ENCODE measurements around the gene PCDHA8. TPM values are rescaled to one million over a fixed set of nuclear protein-coding genes. Genes with fewer than 3 reads are reported as not detected.
"Not testable (repeated sequence)": the region's sequence is repeated elsewhere in the genome, so short reads cannot be mapped to it uniquely, and the experiment has no call there.

PCDHA8 gene
- total RNA-seq, 2 experiments from 2014 or later = not detected

GRCh38 chr5:140870221-140871201 is 29.5 kb downstream of the PCDHA8 start:
- POLR2A ChIA-PET = no interaction called here
- CTCF ChIA-PET = no interaction called here

- CTCF ChIA-PET = no interaction called here
Measured at GRCh38 chr5:140875085-140876065, 34.4 kb downstream of the PCDHA8 start, which contains the start of gene PCDHA12. Gene PCDHA12, plus strand, starts transcription at chr5:140875308. Its CDS starts 165 bp downstream, at chr5:140875473.

GRCh38 chr5:140876541-140877261 is 35.7 kb downstream of the PCDHA8 start:
- POLR2A ChIA-PET, CTCF ChIA-PET: not testable (repeated sequence)

More at GRCh38 chr5:140875085-140876065, 34.4 kb downstream of the PCDHA8 start, which contains the start of gene PCDHA12:
- POLR2A ChIA-PET = no interaction called here

- ChIA-PET POLR2A (no interaction called here), CTCF (no interaction called here)
Measured at GRCh38 chr5:140877262-140877581, 36.2 kb downstream of the PCDHA8 start.

- ChIA-PET POLR2A (no interaction called here), CTCF (no interaction called here)
Measured at GRCh38 chr5:140881889-140882590, 41.1 kb downstream of the PCDHA8 start, which contains the start of gene PCDHA13. Gene PCDHA13, plus strand, starts transcription at chr5:140882124. Its CDS starts 145 bp downstream, at chr5:140882269.

- ChIA-PET POLR2A (no interaction called here), CTCF (no interaction called here)
Measured at GRCh38 chr5:140882591-140882899, 41.6 kb downstream of the PCDHA8 start.

GRCh38 chr5:140883373-140883772 is 42.4 kb downstream of the PCDHA8 start:
- ChIA-PET POLR2A (no interaction called here), CTCF (no interaction called here)

DNA sequence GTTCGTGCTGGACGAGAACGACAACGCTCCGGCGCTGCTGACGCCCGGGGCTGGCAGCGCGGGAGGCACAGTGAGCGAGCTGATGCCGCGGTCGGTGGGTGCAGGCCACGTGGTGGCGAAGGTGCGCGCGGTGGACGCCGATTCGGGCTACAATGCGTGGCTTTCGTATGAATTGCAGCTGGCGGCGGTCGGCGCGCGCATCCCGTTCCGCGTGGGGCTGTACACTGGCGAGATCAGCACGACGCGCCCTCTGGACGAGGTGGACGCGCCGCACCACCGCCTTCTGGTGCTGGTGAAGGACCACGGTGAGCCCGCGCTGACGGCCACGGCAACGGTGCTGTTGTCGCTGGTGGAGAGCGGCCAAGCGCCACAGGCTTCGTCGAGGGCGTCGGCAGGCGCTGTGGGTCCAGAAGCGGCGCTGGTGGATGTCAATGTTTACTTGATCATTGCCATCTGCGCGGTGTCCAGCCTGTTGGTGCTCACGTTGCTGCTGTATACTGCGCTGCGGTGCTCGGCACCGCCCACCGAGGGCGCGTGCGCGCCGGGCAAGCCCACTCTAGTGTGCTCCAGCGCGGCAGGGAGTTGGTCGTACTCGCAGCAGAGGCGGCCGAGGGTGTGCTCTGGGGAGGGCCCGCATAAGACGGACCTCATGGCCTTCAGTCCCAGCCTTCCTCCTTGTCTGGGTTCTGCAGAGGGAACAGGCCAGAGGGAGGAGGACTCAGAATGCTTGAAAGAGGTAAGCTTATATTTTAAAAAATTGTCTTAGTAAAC is 43.1 kb downstream of the PCDHA8 start:
- ChIA-PET POLR2A (no interaction called here), CTCF (no interaction called here)

Other genes starting within 250 kb of the PCDHA8 start
- gene CD14, start 208.0 kb upstream of the PCDHA8 start, total RNA-seq = under 1 TPM; 0.44 to 0.70 TPM
- gene TMCO6, start 201.7 kb upstream of the PCDHA8 start, total RNA-seq = 10 to 100 TPM; 34.6 to 35.3 TPM
- gene NDUFA2, start 193.6 kb upstream of the PCDHA8 start, total RNA-seq = 10 to 100 TPM; 70.9 to 76.7 TPM
- gene IK, start 193.4 kb upstream of the PCDHA8 start, total RNA-seq = 10 to 100 TPM; 89.9 to 96.8 TPM
- gene WDR55, start 176.3 kb upstream of the PCDHA8 start, total RNA-seq = 10 to 100 TPM; 41.0 to 41.3 TPM
- 1 to 10 TPM; 3.2 to 3.4 TPM for gene DND1, start 167.6 kb upstream of the PCDHA8 start, total RNA-seq
- 100 to 1,000 TPM; 100 to 101 TPM for gene HARS1, start 149.8 kb upstream of the PCDHA8 start, total RNA-seq
- gene HARS2, start 149.7 kb upstream of the PCDHA8 start, total RNA-seq = 10 to 100 TPM; 22.6 to 25.8 TPM
- gene ZMAT2, start 140.7 kb upstream of the PCDHA8 start, total RNA-seq = 10 to 100 TPM; 69.5 to 73.0 TPM
- gene PCDHA1, start 55.0 kb upstream of the PCDHA8 start, total RNA-seq = not detected
- gene PCDHA2, start 46.3 kb upstream of the PCDHA8 start, total RNA-seq = not detected
- gene PCDHA3, start 40.1 kb upstream of the PCDHA8 start, total RNA-seq = not detected
- not detected for gene PCDHA4, start 34.1 kb upstream of the PCDHA8 start, total RNA-seq
- not detected for gene PCDHA5, start 19.6 kb upstream of the PCDHA8 start, total RNA-seq
- not detected for gene PCDHA6, start 13.2 kb upstream of the PCDHA8 start, total RNA-seq
- not detected for gene PCDHA7, start 6.9 kb upstream of the PCDHA8 start, total RNA-seq
- gene PCDHA9, start 7.2 kb downstream of the PCDHA8 start, total RNA-seq = not detected
- gene PCDHA10, start 14.7 kb downstream of the PCDHA8 start, total RNA-seq = not detected
- gene PCDHA11, start 27.8 kb downstream of the PCDHA8 start, total RNA-seq = not detected
- not detected for gene PCDHA12, start 34.1 kb downstream of the PCDHA8 start, total RNA-seq
- gene PCDHA13, start 40.9 kb downstream of the PCDHA8 start, total RNA-seq = not detected
- gene PCDHAC1, start 85.1 kb downstream of the PCDHA8 start, total RNA-seq = not detected
- not detected for gene PCDHAC2, start 125.3 kb downstream of the PCDHA8 start, total RNA-seq
- gene PCDHB1, start 210.2 kb downstream of the PCDHA8 start, total RNA-seq = not detected

Measured in activated CD8-positive, alpha-beta memory T cell treated with anti-CD3 and anti-CD28 coated beads for 36 hours (primary cell).